WTC11 (cell line): Measurements from ENCODE around the gene SDCCAG8. TPM values are rescaled to one million over a fixed set of nuclear protein-coding genes. Genes with fewer than 3 reads are reported as not detected.

Experiments used
- ATF1 ChIP-seq: sonication (generic); formaldehyde crosslinking; IDR thresholded peaks from 2 replicates; pipeline ENCODE4 v1.8.1; 2023; ENCODE audit warnings: mild to moderate bottlenecking, moderate library complexity, missing genetic modification reagents
- CREM ChIP-seq: sonication (generic); formaldehyde crosslinking; IDR thresholded peaks from 2 replicates; pipeline ENCODE4 v1.8.1; 2022; ENCODE audit warnings: mild to moderate bottlenecking, missing genetic modification reagents, moderate library complexity
- ELF4 ChIP-seq: sonication (generic); formaldehyde crosslinking; IDR thresholded peaks from 2 replicates; pipeline ENCODE4 v1.8.1; 2022; ENCODE audit warnings: low read depth, mild to moderate bottlenecking, moderate library complexity, missing genetic modification reagents
- KAT7 ChIP-seq: sonication (generic); formaldehyde crosslinking; IDR thresholded peaks from 2 replicates; pipeline ENCODE4 v1.8.1; 2023; ENCODE audit warnings: missing genetic modification reagents, mild to moderate bottlenecking, borderline replicate concordance
- MYBL2 ChIP-seq: sonication (generic); formaldehyde crosslinking; IDR thresholded peaks from 2 replicates; pipeline ENCODE4 v1.8.1; 2023; ENCODE audit warnings: mild to moderate bottlenecking, moderate library complexity, missing genetic modification reagents
- NR2C2 ChIP-seq: sonication (generic); formaldehyde crosslinking; IDR thresholded peaks from 2 replicates; pipeline ENCODE4 v1.8.0; 2022; ENCODE audit warnings: mild to moderate bottlenecking, missing genetic modification reagents
- RELA ChIP-seq: sonication (generic); formaldehyde crosslinking; IDR thresholded peaks from 2 replicates; pipeline ENCODE4 v1.8.1; 2022; ENCODE audit warnings: missing genetic modification reagents, mild to moderate bottlenecking, borderline replicate concordance
- SP1 ChIP-seq: sonication (generic); formaldehyde crosslinking; conservative IDR thresholded peaks from 2 replicates; pipeline ENCODE4 v1.8.1; 2022; ENCODE audit warnings: missing genetic modification reagents
- TP53 ChIP-seq: sonication (generic); formaldehyde crosslinking; IDR thresholded peaks from 2 replicates; pipeline ENCODE4 v1.8.1; 2023; ENCODE audit warnings: mild to moderate bottlenecking, missing genetic modification reagents
- ZBTB21 ChIP-seq: sonication (generic); formaldehyde crosslinking; IDR thresholded peaks from 2 replicates; pipeline ENCODE4 v1.8.1; 2023; ENCODE audit warnings: mild to moderate bottlenecking, missing genetic modification reagents, borderline replicate concordance
- ZNF423 ChIP-seq: fragments of 250-450 bp; sonication (Bioruptor Pico); IDR thresholded peaks from 2 replicates; pipeline ENCODE4 v2.1.2; 2022; ENCODE audit warnings: mild to moderate bottlenecking, moderate library complexity
- ZNF671 ChIP-seq: fragments of 250-450 bp; sonication (Bioruptor Pico); IDR thresholded peaks from 2 replicates; pipeline ENCODE4 v1.8.0; 2021; ENCODE audit warnings: mild to moderate bottlenecking
- total RNA-seq: library from RNA; stranded (reverse); gene quantifications from 3 replicates; pipeline ENCODE4 v1.2.3, GENCODE V29; 2021
- TF ChIP-seq, protein P1 (sequence below): fragments of 250-450 bp; sonication (Bioruptor Pico); IDR thresholded peaks from 2 replicates; pipeline ENCODE4 v1.9.0; 2021; ENCODE audit warnings: moderate library complexity, mild to moderate bottlenecking, inconsistent platforms, borderline replicate concordance
- TF ChIP-seq, protein P2 (sequence below): fragments of 250-450 bp; sonication (Bioruptor Pico); IDR thresholded peaks from 2 replicates; pipeline ENCODE4 v1.8.0; 2021; ENCODE audit warnings: mild to moderate bottlenecking
- TF ChIP-seq, protein P3 (sequence below): sonication (generic); formaldehyde crosslinking; IDR thresholded peaks from 2 replicates; pipeline ENCODE4 v1.8.0; 2022; ENCODE audit warnings: mild to moderate bottlenecking, missing genetic modification reagents
- TF ChIP-seq, protein P4 (sequence below): sonication (generic); formaldehyde crosslinking; IDR thresholded peaks from 2 replicates; pipeline ENCODE4 v1.8.1; 2022; ENCODE audit warnings: missing genetic modification reagents, borderline replicate concordance
- TF ChIP-seq, protein P5 (sequence below): sonication (generic); formaldehyde crosslinking; IDR thresholded peaks from 2 replicates; pipeline ENCODE4 v1.8.1; 2023; ENCODE audit warnings: mild to moderate bottlenecking, missing genetic modification reagents
- TF ChIP-seq, protein P6 (sequence below): sonication (generic); formaldehyde crosslinking; IDR thresholded peaks from 2 replicates; pipeline ENCODE4 v1.8.1; 2023; ENCODE audit warnings: mild to moderate bottlenecking, missing genetic modification reagents, moderate library complexity
- TF ChIP-seq, protein P7 (sequence below): sonication (generic); formaldehyde crosslinking; IDR thresholded peaks from 2 replicates; pipeline ENCODE4 v1.8.1; 2022; ENCODE audit warnings: low read depth, missing genetic modification reagents, borderline replicate concordance
- TF ChIP-seq, protein P8 (sequence below): sonication (generic); formaldehyde crosslinking; IDR thresholded peaks from 2 replicates; pipeline ENCODE4 v1.8.0; 2022; ENCODE audit warnings: mild to moderate bottlenecking, missing genetic modification reagents
- TF ChIP-seq, protein P9 (sequence below): sonication (generic); formaldehyde crosslinking; IDR thresholded peaks from 2 replicates; pipeline ENCODE4 v1.8.0; 2022; ENCODE audit warnings: mild to moderate bottlenecking, missing genetic modification reagents
- TF ChIP-seq, protein P10 (sequence below): fragments of 200-600 bp; IDR thresholded peaks from 2 replicates; pipeline ENCODE4 v1.8.0; 2022; ENCODE audit warnings: antibody characterized with exemption
- TF ChIP-seq, protein P11 (sequence below): sonication (generic); formaldehyde crosslinking; IDR thresholded peaks from 2 replicates; pipeline ENCODE4 v1.8.1; 2023; ENCODE audit warnings: mild to moderate bottlenecking, moderate library complexity, missing genetic modification reagents

The SDCCAG8 gene
- total RNA-seq, 1 experiment from 2014 or later, result 44.3 TPM

DNA sequence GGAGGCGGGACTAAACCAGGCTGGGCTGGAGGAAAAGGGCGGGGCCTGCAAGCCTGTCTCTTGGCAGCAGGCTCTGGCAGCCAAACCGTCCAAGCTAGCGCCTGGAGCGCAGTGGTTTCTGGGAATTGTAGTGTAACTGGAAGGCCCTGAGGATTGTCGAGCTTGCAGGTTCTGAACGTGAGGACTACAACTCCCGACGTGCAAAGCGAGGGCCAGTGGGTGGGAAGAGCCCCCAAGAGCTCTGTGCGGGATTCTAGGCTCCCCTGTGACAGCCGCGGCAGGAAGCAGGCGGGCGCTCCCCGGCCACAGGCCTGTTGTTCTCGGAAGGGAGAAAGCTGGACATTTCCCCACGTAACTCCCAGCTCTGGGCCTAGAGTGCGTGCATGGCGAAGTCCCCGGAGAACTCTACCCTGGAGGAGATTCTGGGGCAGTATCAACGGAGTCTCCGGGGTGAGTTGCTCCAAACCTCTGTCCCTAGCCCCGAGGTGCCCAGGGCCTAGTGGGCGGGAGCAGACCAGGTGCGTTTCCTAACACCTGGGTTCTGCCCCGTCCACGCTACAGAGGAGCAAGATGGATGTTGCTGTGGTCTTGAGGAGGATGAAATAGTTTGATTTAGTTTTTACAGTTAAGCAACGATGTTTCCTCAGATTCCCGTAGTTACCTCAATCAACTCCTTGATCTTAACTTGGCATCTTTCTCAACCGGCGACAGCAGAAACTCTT, at the start of gene SDCCAG8 (continued):
- TF ChIP-seq, protein P1, sequence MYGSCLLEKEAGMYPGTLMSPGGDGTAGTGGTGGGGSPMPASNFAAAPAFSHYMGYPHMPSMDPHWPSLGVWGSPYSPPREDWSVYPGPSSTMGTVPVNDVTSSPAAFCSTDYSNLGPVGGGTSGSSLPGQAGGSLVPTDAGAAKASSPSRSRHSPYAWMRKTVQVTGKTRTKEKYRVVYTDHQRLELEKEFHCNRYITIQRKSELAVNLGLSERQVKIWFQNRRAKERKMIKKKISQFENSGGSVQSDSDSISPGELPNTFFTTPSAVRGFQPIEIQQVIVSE (CRISPR knock-in tag), result no peak
- TF ChIP-seq, protein P2, sequence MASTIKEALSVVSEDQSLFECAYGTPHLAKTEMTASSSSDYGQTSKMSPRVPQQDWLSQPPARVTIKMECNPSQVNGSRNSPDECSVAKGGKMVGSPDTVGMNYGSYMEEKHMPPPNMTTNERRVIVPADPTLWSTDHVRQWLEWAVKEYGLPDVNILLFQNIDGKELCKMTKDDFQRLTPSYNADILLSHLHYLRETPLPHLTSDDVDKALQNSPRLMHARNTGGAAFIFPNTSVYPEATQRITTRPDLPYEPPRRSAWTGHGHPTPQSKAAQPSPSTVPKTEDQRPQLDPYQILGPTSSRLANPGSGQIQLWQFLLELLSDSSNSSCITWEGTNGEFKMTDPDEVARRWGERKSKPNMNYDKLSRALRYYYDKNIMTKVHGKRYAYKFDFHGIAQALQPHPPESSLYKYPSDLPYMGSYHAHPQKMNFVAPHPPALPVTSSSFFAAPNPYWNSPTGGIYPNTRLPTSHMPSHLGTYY, result no peak
- TF ChIP-seq RELA (CRISPR knock-in tag) (no peak), ZBTB21 (CRISPR knock-in tag) (no peak), TP53 (CRISPR knock-in tag) (no peak), ELF4 (CRISPR knock-in tag) (no peak), NR2C2 (CRISPR knock-in tag) (no peak), ATF1 (CRISPR knock-in tag) (no peak), ZNF671 (no peak), SP1 (CRISPR knock-in tag) (peak; percentile 56), ZNF423 (CRISPR knock-in tag) (peak; percentile 99), CREM (CRISPR knock-in tag) (no peak; the same call in 1 of the 2 replicates), MYBL2 (CRISPR knock-in tag) (no peak), KAT7 (CRISPR knock-in tag) (no peak)
- TF ChIP-seq, protein P3, sequence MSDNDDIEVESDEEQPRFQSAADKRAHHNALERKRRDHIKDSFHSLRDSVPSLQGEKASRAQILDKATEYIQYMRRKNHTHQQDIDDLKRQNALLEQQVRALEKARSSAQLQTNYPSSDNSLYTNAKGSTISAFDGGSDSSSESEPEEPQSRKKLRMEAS (CRISPR knock-in tag), result no peak
- TF ChIP-seq, protein P4, sequence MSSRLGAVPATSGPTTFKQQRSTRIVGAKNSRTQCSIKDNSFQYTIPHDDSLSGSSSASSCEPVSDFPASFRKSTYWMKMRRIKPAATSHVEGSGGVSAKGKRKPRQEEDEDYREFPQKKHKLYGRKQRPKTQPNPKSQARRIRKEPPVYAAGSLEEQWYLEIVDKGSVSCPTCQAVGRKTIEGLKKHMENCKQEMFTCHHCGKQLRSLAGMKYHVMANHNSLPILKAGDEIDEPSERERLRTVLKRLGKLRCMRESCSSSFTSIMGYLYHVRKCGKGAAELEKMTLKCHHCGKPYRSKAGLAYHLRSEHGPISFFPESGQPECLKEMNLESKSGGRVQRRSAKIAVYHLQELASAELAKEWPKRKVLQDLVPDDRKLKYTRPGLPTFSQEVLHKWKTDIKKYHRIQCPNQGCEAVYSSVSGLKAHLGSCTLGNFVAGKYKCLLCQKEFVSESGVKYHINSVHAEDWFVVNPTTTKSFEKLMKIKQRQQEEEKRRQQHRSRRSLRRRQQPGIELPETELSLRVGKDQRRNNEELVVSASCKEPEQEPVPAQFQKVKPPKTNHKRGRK (CRISPR knock-in tag), result no peak
- TF ChIP-seq, protein P5, sequence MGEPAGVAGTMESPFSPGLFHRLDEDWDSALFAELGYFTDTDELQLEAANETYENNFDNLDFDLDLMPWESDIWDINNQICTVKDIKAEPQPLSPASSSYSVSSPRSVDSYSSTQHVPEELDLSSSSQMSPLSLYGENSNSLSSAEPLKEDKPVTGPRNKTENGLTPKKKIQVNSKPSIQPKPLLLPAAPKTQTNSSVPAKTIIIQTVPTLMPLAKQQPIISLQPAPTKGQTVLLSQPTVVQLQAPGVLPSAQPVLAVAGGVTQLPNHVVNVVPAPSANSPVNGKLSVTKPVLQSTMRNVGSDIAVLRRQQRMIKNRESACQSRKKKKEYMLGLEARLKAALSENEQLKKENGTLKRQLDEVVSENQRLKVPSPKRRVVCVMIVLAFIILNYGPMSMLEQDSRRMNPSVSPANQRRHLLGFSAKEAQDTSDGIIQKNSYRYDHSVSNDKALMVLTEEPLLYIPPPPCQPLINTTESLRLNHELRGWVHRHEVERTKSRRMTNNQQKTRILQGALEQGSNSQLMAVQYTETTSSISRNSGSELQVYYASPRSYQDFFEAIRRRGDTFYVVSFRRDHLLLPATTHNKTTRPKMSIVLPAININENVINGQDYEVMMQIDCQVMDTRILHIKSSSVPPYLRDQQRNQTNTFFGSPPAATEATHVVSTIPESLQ (CRISPR knock-in tag), result no peak
- TF ChIP-seq, protein P6, sequence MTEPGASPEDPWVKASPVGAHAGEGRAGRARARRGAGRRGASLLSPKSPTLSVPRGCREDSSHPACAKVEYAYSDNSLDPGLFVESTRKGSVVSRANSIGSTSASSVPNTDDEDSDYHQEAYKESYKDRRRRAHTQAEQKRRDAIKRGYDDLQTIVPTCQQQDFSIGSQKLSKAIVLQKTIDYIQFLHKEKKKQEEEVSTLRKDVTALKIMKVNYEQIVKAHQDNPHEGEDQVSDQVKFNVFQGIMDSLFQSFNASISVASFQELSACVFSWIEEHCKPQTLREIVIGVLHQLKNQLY, result no peak
- TF ChIP-seq, protein P7, sequence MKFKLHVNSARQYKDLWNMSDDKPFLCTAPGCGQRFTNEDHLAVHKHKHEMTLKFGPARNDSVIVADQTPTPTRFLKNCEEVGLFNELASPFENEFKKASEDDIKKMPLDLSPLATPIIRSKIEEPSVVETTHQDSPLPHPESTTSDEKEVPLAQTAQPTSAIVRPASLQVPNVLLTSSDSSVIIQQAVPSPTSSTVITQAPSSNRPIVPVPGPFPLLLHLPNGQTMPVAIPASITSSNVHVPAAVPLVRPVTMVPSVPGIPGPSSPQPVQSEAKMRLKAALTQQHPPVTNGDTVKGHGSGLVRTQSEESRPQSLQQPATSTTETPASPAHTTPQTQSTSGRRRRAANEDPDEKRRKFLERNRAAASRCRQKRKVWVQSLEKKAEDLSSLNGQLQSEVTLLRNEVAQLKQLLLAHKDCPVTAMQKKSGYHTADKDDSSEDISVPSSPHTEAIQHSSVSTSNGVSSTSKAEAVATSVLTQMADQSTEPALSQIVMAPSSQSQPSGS (CRISPR knock-in tag), result no peak
- TF ChIP-seq, protein P8, sequence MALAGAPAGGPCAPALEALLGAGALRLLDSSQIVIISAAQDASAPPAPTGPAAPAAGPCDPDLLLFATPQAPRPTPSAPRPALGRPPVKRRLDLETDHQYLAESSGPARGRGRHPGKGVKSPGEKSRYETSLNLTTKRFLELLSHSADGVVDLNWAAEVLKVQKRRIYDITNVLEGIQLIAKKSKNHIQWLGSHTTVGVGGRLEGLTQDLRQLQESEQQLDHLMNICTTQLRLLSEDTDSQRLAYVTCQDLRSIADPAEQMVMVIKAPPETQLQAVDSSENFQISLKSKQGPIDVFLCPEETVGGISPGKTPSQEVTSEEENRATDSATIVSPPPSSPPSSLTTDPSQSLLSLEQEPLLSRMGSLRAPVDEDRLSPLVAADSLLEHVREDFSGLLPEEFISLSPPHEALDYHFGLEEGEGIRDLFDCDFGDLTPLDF, result no peak
- TF ChIP-seq, protein P9, sequence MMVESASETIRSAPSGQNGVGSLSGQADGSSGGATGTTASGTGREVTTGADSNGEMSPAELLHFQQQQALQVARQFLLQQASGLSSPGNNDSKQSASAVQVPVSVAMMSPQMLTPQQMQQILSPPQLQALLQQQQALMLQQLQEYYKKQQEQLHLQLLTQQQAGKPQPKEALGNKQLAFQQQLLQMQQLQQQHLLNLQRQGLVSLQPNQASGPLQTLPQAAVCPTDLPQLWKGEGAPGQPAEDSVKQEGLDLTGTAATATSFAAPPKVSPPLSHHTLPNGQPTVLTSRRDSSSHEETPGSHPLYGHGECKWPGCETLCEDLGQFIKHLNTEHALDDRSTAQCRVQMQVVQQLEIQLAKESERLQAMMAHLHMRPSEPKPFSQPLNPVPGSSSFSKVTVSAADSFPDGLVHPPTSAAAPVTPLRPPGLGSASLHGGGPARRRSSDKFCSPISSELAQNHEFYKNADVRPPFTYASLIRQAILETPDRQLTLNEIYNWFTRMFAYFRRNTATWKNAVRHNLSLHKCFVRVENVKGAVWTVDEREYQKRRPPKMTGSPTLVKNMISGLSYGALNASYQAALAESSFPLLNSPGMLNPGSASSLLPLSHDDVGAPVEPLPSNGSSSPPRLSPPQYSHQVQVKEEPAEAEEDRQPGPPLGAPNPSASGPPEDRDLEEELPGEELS (CRISPR knock-in tag), result no peak
- TF ChIP-seq, protein P10, sequence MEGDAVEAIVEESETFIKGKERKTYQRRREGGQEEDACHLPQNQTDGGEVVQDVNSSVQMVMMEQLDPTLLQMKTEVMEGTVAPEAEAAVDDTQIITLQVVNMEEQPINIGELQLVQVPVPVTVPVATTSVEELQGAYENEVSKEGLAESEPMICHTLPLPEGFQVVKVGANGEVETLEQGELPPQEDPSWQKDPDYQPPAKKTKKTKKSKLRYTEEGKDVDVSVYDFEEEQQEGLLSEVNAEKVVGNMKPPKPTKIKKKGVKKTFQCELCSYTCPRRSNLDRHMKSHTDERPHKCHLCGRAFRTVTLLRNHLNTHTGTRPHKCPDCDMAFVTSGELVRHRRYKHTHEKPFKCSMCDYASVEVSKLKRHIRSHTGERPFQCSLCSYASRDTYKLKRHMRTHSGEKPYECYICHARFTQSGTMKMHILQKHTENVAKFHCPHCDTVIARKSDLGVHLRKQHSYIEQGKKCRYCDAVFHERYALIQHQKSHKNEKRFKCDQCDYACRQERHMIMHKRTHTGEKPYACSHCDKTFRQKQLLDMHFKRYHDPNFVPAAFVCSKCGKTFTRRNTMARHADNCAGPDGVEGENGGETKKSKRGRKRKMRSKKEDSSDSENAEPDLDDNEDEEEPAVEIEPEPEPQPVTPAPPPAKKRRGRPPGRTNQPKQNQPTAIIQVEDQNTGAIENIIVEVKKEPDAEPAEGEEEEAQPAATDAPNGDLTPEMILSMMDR, result no peak
- TF ChIP-seq, protein P11, sequence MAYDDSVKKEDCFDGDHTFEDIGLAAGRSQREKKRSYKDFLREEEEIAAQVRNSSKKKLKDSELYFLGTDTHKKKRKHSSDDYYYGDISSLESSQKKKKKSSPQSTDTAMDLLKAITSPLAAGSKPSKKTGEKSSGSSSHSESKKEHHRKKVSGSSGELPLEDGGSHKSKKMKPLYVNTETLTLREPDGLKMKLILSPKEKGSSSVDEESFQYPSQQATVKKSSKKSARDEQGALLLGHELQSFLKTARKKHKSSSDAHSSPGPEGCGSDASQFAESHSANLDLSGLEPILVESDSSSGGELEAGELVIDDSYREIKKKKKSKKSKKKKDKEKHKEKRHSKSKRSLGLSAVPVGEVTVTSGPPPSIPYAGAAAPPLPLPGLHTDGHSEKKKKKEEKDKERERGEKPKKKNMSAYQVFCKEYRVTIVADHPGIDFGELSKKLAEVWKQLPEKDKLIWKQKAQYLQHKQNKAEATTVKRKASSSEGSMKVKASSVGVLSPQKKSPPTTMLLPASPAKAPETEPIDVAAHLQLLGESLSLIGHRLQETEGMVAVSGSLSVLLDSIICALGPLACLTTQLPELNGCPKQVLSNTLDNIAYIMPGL (CRISPR knock-in tag), result 0 out of 2 replicates have a peak, but pooled peaks have one; percentile 48
